8988T (cell line): ENCODE results near the gene ZBTB42.
A peak's percentile ranks its signal among the peaks of the same experiment; 100 is the strongest.
"Not testable (repeated sequence)": the region's sequence is repeated elsewhere in the genome, so short reads cannot be mapped to it uniquely, and the experiment has no call there.

Experiments
- DNase-seq: peaks from one replicate; pipeline ENCODE4 v3.0.0; 2011

The ZBTB42 gene

GRCh38 chr14:104797115-104798044, 3.5 kb upstream of the ZBTB42 start:
- peak; percentile 83 for DNase-seq

GRCh38 chr14:104798300-104799243, 2.3 kb upstream of the ZBTB42 start:
- no peak for DNase-seq

- DNase-seq, result no peak
Observed at GRCh38 chr14:104799244-104800014, 1.5 kb upstream of the ZBTB42 start.

- DNase-seq, result peak; percentile 96
Observed at GRCh38 chr14:104800015-104800770, 708 bp upstream of the ZBTB42 start.

GRCh38 chr14:104801520-104802393, 856 bp downstream of the ZBTB42 start:
- DNase-seq, result no peak

- no peak for DNase-seq
Observed at GRCh38 chr14:104802394-104803184, 1.7 kb downstream of the ZBTB42 start.

- no peak for DNase-seq
Observed at GRCh38 chr14:104803280-104803911, 2.5 kb downstream of the ZBTB42 start.

- no peak for DNase-seq
Observed at GRCh38 chr14:104803912-104804410, 3.1 kb downstream of the ZBTB42 start.

GRCh38 chr14:104804481-104805325, 3.8 kb downstream of the ZBTB42 start:
- no peak for DNase-seq

- no peak for DNase-seq
Observed at GRCh38 chr14:104805326-104805678, 4.4 kb downstream of the ZBTB42 start.

GRCh38 chr14:104805941-104806624, 5.2 kb downstream of the ZBTB42 start:
- no peak for DNase-seq

- no peak for DNase-seq
Observed at GRCh38 chr14:104806625-104807465, 5.9 kb downstream of the ZBTB42 start.

- DNase-seq, result no peak
Observed at GRCh38 chr14:104808456-104808855, 7.6 kb downstream of the ZBTB42 start.

GRCh38 chr14:104810316-104810715, 9.4 kb downstream of the ZBTB42 start:
- no peak for DNase-seq

GRCh38 chr14:104813286-104813685, 12.4 kb downstream of the ZBTB42 start:
- no peak for DNase-seq

- DNase-seq, result not testable (repeated sequence)
Observed at GRCh38 chr14:104814701-104815100, 13.8 kb downstream of the ZBTB42 start.

GRCh38 chr14:104816616-104816884, 15.6 kb downstream of the ZBTB42 start:
- DNase-seq, result no peak
